HG02852 (cell line): ENCODE data around the gene OLFM4.

Experiments
- ATAC-seq: cut with Tn5 transposase; IDR thresholded peaks from one replicate; pipeline ENCODE4 v1.9.1; 2021; ENCODE audit warnings: mild to moderate bottlenecking, moderate library complexity; ENCODE audit not compliant: unreplicated experiment

OLFM4 gene

DNA sequence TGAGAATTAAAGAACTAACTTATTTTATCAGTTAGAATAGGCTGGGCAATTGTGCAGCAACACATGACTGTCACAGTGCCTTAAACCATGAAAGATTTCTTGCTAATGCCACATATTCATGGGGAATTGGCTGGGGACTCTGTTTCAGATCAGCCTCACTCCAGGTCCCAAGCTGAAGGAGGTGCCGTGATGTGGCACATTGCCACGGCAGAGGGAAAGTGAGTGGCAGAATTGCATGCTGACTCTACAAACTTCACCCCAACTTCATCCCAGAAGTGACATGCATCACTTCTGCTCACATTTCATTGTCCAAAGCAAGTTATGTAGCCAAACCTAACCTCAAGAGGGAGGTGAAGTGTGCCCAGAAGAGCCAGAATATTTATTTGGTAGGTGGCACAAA is 37.8 kb downstream of the OLFM4 start:
- ATAC-seq: no peak

DNA sequence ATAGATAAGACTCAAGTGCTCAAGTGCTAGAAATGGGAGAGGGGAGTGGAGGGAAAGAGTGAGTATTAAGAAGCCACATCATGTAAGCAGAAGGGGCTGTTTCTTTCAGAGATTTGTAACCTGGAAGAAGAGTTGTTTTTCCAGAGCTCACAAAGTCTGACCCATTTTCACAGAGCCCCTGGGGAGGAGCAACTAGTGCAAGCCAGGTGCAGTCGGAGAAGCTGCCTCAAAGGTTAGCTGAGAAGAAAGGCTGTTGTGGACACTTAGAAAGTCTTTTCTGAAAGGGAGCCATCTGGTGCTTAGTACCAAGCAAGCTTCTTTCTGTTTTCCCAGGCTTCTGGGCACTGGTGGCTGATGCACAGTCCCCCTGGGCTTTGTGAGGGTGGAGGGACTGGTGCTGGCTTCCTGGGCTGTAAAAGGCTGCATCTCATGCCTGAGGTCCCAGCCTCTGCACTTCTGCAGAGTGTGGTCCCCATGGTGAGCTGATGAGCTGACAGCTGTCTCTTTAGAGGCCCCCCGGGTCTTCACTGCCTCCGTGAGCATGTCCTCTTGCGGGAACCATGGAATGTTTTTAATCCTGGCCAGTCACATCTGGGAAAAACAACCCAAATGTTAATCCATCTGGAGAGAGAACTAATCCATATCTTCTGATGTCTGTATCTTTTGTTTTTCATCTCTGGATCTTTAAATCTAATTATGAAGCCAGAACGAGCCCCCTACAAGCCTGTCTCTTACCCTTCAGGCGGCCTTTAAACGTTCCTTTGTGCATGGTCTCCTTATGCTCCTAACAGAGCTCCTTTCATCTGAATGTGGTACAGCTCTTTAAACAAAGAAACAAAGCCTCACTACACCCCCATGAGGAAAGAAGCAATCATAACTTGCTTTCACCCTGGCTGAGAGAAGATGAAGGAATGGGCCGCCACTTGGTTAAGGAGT is 40.2 kb downstream of the OLFM4 start:
- ATAC-seq: no peak

DNA sequence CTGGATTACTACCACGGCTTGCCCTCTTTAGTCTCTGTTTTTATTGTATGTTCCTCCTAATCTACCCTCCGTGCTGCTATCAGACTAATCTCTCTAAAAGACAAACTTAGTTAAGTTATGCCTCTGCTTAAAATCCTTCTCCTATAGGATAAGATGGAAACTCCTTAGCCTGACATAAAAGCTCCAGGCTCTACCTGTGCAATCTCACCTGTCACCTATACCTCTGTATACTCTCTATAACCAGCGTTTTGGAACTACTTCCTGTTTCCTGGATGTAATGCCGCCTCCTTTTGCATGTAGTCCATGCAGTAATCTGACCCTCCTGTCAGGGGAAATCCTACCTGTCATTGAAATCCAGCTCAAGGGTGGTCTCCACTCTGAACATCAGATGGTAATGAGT is 41.2 kb downstream of the OLFM4 start:
- ATAC-seq: no peak

DNA sequence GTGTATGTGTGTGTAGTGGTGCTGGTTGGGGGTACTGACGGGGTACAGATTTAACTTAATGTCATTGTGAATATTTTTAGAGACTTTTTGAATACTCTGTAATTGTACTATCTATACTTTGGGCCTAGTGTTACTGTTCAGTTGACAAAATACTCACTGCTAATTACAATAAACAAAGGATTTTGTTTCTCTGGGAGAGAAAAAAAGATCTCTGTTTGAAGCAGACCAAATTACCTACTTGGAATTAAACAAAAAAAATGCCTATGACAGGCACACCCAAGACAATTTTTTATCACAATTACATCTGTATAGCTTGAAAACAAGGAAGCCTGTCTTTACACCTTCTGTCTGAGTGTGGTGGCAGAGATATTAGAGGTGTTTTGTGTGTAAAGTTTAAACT is 45.1 kb downstream of the OLFM4 start:
- ATAC-seq: no peak

DNA sequence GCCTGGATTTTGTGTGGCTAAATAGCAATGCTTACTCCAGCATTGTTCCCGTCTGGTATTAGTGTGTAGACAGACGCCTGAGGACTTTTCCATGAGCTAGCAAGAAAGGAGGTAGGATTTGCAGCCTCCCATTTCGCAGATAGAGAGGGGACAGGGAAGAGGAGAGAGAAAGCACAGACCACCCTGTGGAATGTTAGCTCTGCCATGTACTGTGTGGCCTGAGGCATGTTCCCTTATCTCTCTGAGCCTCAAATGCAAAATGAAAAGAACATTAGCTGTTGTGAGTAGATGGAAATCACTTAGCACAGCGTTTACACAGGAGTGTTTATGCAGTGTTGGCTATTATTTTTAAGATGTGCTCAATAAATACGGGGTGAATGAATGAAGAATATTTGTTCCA is 45.5 kb downstream of the OLFM4 start:
- no peak for ATAC-seq

DNA sequence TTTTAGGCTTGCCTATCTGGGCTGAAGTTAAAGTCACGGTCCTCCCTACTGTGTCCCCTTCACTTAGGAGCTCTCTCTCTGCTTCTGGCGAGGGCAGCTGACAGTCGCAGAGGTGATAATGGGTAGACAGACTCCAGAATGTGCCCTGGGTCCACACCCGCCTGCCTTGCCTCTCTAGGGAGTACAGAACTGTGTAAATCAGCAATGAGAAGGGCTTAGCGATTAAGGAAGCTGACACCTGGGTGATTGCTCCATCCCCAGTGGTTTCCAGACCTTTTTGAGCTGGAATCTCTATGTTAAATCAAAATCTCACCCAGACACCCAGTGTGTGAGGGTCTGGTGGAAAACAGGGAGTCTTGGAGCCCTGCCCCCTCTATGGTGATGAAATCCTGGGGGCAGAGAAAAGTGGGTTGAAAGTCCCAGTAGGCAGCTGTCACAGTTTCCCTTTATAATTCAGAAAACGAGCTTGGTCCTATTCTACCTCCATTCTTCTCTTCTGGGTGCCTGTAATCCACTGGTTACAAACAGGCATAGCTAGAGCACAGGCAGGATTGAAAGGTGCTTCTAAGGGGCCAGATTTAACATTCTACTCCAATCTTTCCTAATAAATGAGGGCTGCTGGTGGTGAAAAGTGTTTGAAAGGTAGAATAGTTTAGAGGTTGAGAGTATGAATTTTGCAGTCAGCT is 46.9 kb downstream of the OLFM4 start:
- no peak for ATAC-seq

DNA sequence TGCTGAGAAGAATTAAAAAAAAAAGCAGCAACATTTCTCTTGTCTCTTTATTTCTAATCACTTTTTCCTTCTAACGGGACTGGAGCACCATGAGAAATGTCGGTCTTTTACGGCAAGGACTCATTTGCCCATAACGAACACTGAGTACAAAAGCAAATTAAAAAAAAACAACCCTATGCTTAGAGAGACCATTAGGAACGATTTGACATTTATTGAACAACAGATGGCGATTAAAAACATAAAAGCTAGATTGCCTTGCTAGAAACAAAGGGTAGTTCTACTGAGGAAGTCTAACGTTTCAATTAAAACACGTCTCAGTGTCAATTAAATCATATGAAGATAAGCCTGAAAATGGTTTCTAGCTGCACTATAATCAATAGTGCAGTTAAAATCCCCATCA is 51.1 kb downstream of the OLFM4 start:
- no peak for ATAC-seq

DNA sequence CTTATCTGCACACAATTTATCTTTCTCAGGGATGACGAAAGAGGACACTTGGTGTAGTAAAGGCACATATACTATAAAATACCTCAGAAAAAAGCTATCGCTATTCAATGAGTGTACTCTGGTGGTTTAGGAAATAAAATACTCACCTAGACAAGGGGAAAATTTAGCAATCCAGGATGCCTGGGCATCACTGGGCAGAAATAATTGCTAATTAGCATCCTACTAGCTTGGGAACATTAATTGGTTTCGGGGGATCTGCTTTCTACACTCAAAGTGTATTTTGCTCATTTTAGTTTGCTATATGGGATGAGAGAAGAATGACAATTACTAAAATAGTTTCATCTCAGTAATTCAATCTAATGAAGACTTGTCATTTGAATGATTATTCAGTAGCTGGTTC is 60.3 kb downstream of the OLFM4 start:
- no peak for ATAC-seq

DNA sequence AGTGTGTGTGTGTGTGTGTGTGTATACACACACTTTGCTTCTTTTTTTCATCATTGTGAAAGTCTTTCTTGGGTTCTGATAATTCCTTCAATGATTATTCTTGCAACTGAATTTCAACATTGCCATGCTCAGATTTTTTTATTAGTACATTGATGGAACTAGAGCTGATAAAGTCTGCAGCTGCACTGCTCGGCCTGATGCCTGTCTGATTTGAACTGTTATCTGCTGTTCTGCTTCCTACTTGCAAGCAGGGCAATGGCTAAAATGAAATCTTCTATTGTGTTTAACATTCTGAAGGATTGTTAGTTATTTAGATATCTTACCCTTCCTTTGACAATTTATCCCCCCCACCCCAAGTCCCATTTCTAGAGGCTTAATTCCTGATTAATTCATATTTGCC is 61.3 kb downstream of the OLFM4 start:
- no peak for ATAC-seq

DNA sequence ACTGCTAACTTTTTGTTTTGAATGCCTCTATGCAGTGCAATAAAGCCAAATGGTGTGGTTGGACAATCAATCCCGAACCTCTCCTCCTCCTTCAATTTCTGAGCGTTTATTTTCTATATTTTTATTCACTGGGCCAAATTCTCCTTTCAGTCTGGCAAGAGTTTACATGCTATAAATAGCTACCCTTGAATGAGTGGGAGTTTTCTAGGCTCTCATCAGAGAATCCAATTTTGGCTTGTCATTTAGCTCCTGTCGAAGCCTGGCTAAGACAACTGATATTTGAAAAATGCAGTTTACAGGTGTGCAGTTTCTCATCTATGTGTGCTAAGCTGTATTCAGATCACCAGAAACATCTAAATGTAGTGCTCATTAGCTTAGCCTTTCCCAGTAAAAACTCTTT is 61.8 kb downstream of the OLFM4 start:
- ATAC-seq: no peak

DNA sequence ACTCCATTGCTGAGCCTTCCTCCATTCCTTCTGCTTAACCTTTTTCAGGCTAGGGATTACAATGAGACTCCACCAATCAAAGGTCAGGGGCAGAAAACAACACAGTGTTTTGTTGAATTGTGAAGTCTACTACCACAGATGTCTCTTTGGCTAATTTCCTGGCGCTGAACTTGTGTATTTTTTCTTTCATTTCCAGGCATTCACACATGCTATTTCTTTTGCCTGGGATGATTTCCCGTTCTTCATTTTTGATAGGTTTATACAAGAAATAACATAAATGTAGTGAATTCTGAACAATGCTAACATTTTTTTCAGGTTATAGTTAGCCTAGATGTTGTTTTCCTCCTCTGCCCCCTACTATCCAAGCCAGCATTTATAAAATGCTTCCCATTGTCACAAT is 64.3 kb downstream of the OLFM4 start:
- no peak for ATAC-seq

DNA sequence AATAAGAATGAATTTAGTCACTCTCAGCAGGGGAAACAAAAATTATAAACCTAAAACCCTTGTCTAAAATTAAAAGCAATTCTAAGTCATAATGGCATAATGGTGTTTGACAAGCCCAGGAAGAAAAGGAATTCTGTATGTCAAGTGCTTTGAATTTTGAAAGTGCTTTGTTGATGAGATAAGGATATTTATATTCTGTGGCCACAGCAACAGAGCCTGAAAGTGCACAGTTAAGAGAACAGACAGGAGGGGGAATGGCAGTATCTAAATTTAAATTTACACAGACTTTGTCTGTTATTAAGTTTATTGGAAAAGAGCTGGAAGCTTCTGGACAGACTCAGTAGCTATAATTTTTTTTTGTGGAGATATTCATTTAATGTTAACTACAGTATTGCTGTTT is 69.8 kb downstream of the OLFM4 start:
- ATAC-seq: no peak

DNA sequence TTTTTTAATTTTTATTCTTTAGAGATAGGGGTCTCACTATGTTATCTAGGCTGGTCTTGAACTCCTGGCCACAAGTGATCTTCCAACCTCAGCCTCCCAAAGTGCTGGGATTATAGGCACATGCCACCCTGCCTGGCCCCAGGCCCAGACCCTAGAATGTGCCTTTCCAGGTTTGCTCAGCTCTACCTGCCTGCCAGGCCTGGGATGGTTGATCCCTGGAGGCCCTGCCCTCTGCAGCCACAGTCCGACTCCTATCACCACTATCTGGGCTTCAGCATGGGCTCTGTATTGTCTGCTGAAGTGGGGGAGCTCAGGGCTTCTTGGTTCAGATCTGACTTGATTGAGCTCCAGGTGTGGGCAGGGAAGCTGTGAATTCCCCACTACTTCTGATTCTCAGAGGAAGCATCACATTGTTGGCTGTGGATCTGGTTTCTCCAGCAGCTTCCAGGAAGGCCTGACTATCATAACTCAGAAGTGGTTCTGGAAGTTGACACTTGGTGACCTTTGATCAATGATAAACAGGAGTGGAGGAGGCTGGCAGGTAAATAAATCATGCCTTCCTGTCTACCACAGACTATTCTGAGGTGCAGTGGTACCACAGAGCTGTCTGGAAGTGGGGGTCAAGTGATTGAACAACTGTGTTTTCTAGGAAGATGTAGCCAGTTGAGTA is 71.9 kb downstream of the OLFM4 start:
- ATAC-seq: no peak
